Left kidney (tissue), 2 donors: Measurements from ENCODE around the gene MIPEP. TPM values are rescaled to one million over a fixed set of nuclear protein-coding genes. Genes with fewer than 3 reads are reported as not detected.
"Not testable (repeated sequence)": the region's sequence is repeated elsewhere in the genome, so short reads cannot be mapped to it uniquely, and the experiment has no call there.

Experiments used
- DNase-seq: peaks from one replicate; pipeline ENCODE4 v3.0.0-alpha.2; 2013
- polyA plus RNA-seq: library from polyadenylated mRNA; unstranded; fragments of 120-200 nt; gene quantifications from one replicate; pipeline ENCODE4 v1.2.1, GENCODE V29; 2013; ENCODE audit not compliant: insufficient read length

Gene MIPEP
- polyA plus RNA-seq, 1 donor, result 31.6 TPM

- no peak for DNase-seq
These were observed 111.1 kb downstream of the MIPEP start for GRCh38 chr13:23778002-23778652.

GRCh38 chr13:23777575-23777870, 111.7 kb downstream of the MIPEP start:
- DNase-seq, result no peak

- DNase-seq, result no peak
These were observed 112.3 kb downstream of the MIPEP start for GRCh38 chr13:23776698-23777574.

GRCh38 chr13:23772717-23773116, 116.5 kb downstream of the MIPEP start:
- DNase-seq, result no peak

- peak; percentile 47 for DNase-seq
These were observed 117.2 kb downstream of the MIPEP start for GRCh38 chr13:23771956-23772355.

- no peak for DNase-seq
These were observed 117.6 kb downstream of the MIPEP start for GRCh38 chr13:23771552-23771951.

- no peak for DNase-seq
These were observed 118.2 kb downstream of the MIPEP start for GRCh38 chr13:23770973-23771372.

- DNase-seq, result no peak
These were observed 118.8 kb downstream of the MIPEP start for GRCh38 chr13:23770428-23770827.

- no peak for DNase-seq
These were observed 119.8 kb downstream of the MIPEP start for GRCh38 chr13:23769401-23769800.

- DNase-seq, result no peak
These were observed 121.4 kb downstream of the MIPEP start for GRCh38 chr13:23767838-23768237.

GRCh38 chr13:23766939-23767338, 122.3 kb downstream of the MIPEP start:
- DNase-seq, result no peak

GRCh38 chr13:23766283-23766682, 122.9 kb downstream of the MIPEP start:
- DNase-seq, result no peak

- no peak for DNase-seq
These were observed 123.7 kb downstream of the MIPEP start for GRCh38 chr13:23765531-23765930.

GRCh38 chr13:23763318-23763717, 125.9 kb downstream of the MIPEP start:
- no peak for DNase-seq

- DNase-seq, result not testable (repeated sequence)
These were observed 127.4 kb downstream of the MIPEP start for GRCh38 chr13:23761760-23762159.

- no peak for DNase-seq
These were observed 129.2 kb downstream of the MIPEP start for GRCh38 chr13:23760000-23760399.

- DNase-seq, result no peak
These were observed 130.2 kb downstream of the MIPEP start for GRCh38 chr13:23758798-23759527.

GRCh38 chr13:23754997-23755396, 134.2 kb downstream of the MIPEP start:
- no peak for DNase-seq

GRCh38 chr13:23754506-23754905, 134.7 kb downstream of the MIPEP start:
- DNase-seq, result no peak

GRCh38 chr13:23753458-23753857, 135.7 kb downstream of the MIPEP start:
- DNase-seq, result no peak

- no peak for DNase-seq
These were observed 136.8 kb downstream of the MIPEP start for GRCh38 chr13:23752111-23753001.

GRCh38 chr13:23751195-23751594, 138.0 kb downstream of the MIPEP start:
- DNase-seq, result no peak
